Activated gamma-delta T cell (primary cell): ENCODE measurements around the gene PIK3R1.
"Not testable (repeated sequence)": the region's sequence is repeated elsewhere in the genome, so short reads cannot be mapped to it uniquely, and the experiment has no call there.

Experiments
- DNase-seq: peaks from one replicate; lab custom pipeline; 2025; lab: John Stamatoyannopoulos, UW

PIK3R1 gene

GRCh38 chr5:68193481-68194036 lies 22.0 kb upstream of the PIK3R1 start:
- DNase-seq, result no peak

- no peak for DNase-seq
Observed at GRCh38 chr5:68194386-68194785, 21.2 kb upstream of the PIK3R1 start.

- DNase-seq, result no peak
Observed at GRCh38 chr5:68195137-68195536, 20.4 kb upstream of the PIK3R1 start.

GRCh38 chr5:68196876-68197275 lies 18.7 kb upstream of the PIK3R1 start:
- DNase-seq, result no peak

- no peak for DNase-seq
Observed at GRCh38 chr5:68200288-68200687, 15.3 kb upstream of the PIK3R1 start.

- DNase-seq, result not testable (repeated sequence)
Observed at GRCh38 chr5:68210654-68211053, 4.9 kb upstream of the PIK3R1 start.

GRCh38 chr5:68214482-68215207 lies 911 bp upstream of the PIK3R1 start:
- no peak for DNase-seq

GRCh38 chr5:68215898-68216244 lies 315 bp downstream of the PIK3R1 start:
- no peak for DNase-seq

- peak; percentile 54 for DNase-seq
Observed at GRCh38 chr5:68216245-68217046, 890 bp downstream of the PIK3R1 start.

- no peak for DNase-seq
Observed at GRCh38 chr5:68217047-68217355, 1.4 kb downstream of the PIK3R1 start.

- DNase-seq, result no peak
Observed at GRCh38 chr5:68217528-68217927, 2.0 kb downstream of the PIK3R1 start.

- DNase-seq, result no peak
Observed at GRCh38 chr5:68219161-68219816, 3.7 kb downstream of the PIK3R1 start.

- DNase-seq, result no peak
Observed at GRCh38 chr5:68220260-68220659, 4.7 kb downstream of the PIK3R1 start.

- DNase-seq, result no peak
Observed at GRCh38 chr5:68220914-68221313, 5.4 kb downstream of the PIK3R1 start.

- DNase-seq, result no peak
Observed at GRCh38 chr5:68221488-68221887, 5.9 kb downstream of the PIK3R1 start.

GRCh38 chr5:68222310-68222709 lies 6.8 kb downstream of the PIK3R1 start:
- no peak for DNase-seq

GRCh38 chr5:68222824-68223354 lies 7.3 kb downstream of the PIK3R1 start:
- no peak for DNase-seq

GRCh38 chr5:68223904-68224303 lies 8.3 kb downstream of the PIK3R1 start:
- no peak for DNase-seq

GRCh38 chr5:68224509-68225187 lies 9.1 kb downstream of the PIK3R1 start:
- DNase-seq, result no peak

- no peak for DNase-seq
Observed at GRCh38 chr5:68225188-68225910, 9.8 kb downstream of the PIK3R1 start.

- DNase-seq, result no peak
Observed at GRCh38 chr5:68225911-68226545, 10.5 kb downstream of the PIK3R1 start.
